Astrocyte of the spinal cord (primary cell): ENCODE data around the gene DAPK2.

Source experiments
- DNase-seq: peaks from one replicate; pipeline ENCODE4 v3.0.0; 2011; ENCODE audit warnings: low read depth, low spot score
- H3K4me3 ChIP-seq: 2 replicates; pipeline ENCODE4 v1.5.1; 2011; ENCODE audit warnings: low read depth, mild to moderate bottlenecking, low read length, moderate library complexity
- in situ Hi-C: cut with HindIII; loops from 2 replicates; pipeline ENCODE4 v1.10.0; 2017; ENCODE audit warnings: low sequenced_read_pairs
- TF ChIP-seq, protein P1 (sequence below): IDR thresholded peaks from 2 replicates; pipeline ENCODE4 v1.5.1; 2012; ENCODE audit warnings: low read depth, mild to moderate bottlenecking, low read length, inconsistent platforms

The DAPK2 gene

GRCh38 chr15:63894662-63894949 lies 151.7 kb downstream of the DAPK2 start:
- no peak overlapping the region for H3K4me3 ChIP-seq
- TF ChIP-seq, protein P1, sequence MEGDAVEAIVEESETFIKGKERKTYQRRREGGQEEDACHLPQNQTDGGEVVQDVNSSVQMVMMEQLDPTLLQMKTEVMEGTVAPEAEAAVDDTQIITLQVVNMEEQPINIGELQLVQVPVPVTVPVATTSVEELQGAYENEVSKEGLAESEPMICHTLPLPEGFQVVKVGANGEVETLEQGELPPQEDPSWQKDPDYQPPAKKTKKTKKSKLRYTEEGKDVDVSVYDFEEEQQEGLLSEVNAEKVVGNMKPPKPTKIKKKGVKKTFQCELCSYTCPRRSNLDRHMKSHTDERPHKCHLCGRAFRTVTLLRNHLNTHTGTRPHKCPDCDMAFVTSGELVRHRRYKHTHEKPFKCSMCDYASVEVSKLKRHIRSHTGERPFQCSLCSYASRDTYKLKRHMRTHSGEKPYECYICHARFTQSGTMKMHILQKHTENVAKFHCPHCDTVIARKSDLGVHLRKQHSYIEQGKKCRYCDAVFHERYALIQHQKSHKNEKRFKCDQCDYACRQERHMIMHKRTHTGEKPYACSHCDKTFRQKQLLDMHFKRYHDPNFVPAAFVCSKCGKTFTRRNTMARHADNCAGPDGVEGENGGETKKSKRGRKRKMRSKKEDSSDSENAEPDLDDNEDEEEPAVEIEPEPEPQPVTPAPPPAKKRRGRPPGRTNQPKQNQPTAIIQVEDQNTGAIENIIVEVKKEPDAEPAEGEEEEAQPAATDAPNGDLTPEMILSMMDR, result no peak
- in situ Hi-C loops, result no loop called here
- DNase-seq, result no peak

- no peak overlapping the region for H3K4me3 ChIP-seq
- TF ChIP-seq, protein P1, result no peak
- DNase-seq, result no peak
- in situ Hi-C loops, result no loop called here
Observed at GRCh38 chr15:63893866-63894661, 152.2 kb downstream of the DAPK2 start.

DNA sequence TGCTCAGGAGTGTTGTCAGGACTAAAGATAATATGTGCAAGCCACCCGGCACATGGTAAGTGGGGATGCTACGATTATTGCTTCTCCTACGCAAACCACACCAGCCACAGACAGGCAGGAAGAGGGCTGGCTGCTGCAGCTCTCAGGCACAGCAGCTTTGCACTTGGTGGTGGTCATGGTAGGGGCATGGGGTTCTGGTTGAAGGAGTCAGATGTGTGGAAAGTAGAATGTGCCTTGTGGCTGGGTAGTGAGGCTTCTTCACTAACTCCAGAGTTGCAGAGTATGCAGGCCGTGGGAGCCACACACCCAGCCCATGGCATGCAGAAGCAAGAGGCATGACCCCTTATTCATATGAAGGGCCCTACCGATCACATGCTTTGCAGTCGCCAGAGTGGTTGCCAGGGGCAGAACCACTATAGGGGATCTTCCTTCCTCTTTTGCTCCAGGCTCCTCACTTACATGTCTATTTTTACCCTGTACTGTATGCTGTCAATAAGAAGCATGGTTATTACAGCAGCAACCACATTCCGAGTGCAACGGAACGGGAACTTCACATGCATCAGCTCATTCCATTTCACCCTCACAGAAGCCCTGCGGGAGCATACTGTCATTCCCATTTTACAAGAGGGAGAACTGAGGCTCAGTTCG lies 153.4 kb downstream of the DAPK2 start:
- in situ Hi-C loops, result no loop called here
- TF ChIP-seq, protein P1, result no peak
- no peak for DNase-seq
- H3K4me3 ChIP-seq, result no peak overlapping the region

- no peak for DNase-seq
- TF ChIP-seq, protein P1, result no peak
- in situ Hi-C loops, result no loop called here
- no peak overlapping the region for H3K4me3 ChIP-seq
Observed at GRCh38 chr15:63891768-63892133, 154.5 kb downstream of the DAPK2 start.

DNA sequence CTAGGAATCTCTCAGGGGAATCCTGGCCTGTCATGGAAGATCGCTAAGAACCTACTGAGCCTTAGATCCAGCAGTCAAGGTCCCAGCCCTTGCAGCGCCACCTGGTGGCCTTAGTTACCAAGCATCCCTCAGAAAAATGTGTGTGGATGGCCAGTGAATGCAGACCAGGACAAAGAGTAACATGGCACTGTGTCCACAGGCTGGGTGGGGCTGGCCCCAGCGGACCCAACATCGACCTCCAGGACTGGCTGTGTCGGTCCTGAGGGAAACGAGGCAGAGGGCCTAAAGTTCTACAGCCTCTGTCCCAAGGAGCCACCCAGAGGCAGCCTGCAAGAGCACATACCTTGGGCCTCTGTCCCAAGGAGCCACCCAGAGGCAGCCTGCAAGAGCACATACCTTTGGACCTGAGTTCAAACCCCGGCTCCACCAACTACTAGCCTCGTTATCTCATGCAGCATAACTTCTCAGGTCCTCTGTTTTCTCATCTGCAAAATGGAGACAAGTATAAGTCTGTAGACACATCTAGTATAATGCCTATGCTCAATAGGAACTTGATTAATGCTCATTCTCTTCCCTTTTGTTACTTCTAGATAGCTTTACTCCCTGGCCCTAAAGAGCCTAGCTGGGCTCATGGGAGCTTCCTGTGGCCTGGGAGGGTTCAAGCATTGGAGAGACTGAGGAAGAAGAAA lies 155.1 kb downstream of the DAPK2 start:
- peak; percentile 71 for DNase-seq
- no peak overlapping the region for H3K4me3 ChIP-seq
- in situ Hi-C loops, result no loop called here
- TF ChIP-seq, protein P1, result peak; percentile 90

- in situ Hi-C loops, result no loop called here
- DNase-seq, result no peak
- TF ChIP-seq, protein P1, result no peak
- no peak overlapping the region for H3K4me3 ChIP-seq
Observed at GRCh38 chr15:63890617-63891016, 155.7 kb downstream of the DAPK2 start.
